ENCODE results near the gene PLAC8.

PLAC8 gene

GRCh38 chr4:83114576-83114975, at the start of gene PLAC8:
Gene PLAC8 (minus strand): TSS chr4:83114729. CDS start chr4:83107921, 6,808 bp downstream.
- CTCF ChIA-PET, result interaction anchor here (1.5 kb wide), 1 partner anchor 79 kb away, joined by 3 read pairs; the partner anchor contains the start of gene COPS4
- TF ChIP-seq CTCF (conservative IDR thresholded peaks at IDR 0.05; ENCODE audit: low read depth), result no peak
- no peak within 1 kb of the TSS for H3K27ac ChIP-seq
- POLR2A ChIA-PET (ENCODE audit: low non-redundant PET), result interaction anchor here (0.6 kb wide), 1 partner anchor 74 kb away, joined by 3 read pairs; no protein-coding TSS in a partner anchor
- DNase-seq (ENCODE audit: low spot score), result peak; percentile 19

GRCh38 chr4:83153417-83153816, 38.9 kb upstream of the PLAC8 start:
- ChIA-PET POLR2A (ENCODE audit: low non-redundant PET) (no interaction called here), CTCF (interaction anchor here (0.6 kb wide), 1 partner anchor 532 kb away, joined by 4 read pairs; no protein-coding TSS in a partner anchor)
- TF ChIP-seq CTCF (conservative IDR thresholded peaks at IDR 0.05; ENCODE audit: low read depth), result no peak
- no peak for DNase-seq (ENCODE audit: low spot score)
- no peak overlapping the region for H3K27ac ChIP-seq

- POLR2A ChIA-PET (ENCODE audit: low non-redundant PET), result no interaction called here
- CTCF ChIA-PET, result interaction anchor here (0.6 to 1.2 kb wide), 2 partner anchors 79 to 531 kb away, joined by 4 to 7 read pairs; no protein-coding TSS in a partner anchor
- no peak overlapping the region for H3K27ac ChIP-seq
- TF ChIP-seq CTCF (conservative IDR thresholded peaks at IDR 0.05; ENCODE audit: low read depth), result no peak
- no peak for DNase-seq (ENCODE audit: low spot score)
Observed at GRCh38 chr4:83152746-83153145, 38.2 kb upstream of the PLAC8 start.

- H3K27ac ChIP-seq, result no peak overlapping the region
- no peak for DNase-seq (ENCODE audit: low spot score)
- no peak for TF ChIP-seq CTCF (conservative IDR thresholded peaks at IDR 0.05; ENCODE audit: low read depth)
- ChIA-PET POLR2A (ENCODE audit: low non-redundant PET) (no interaction called here), CTCF (no interaction called here)
Observed at GRCh38 chr4:83151651-83152050, 37.1 kb upstream of the PLAC8 start.

GRCh38 chr4:83150653-83151330, 36.3 kb upstream of the PLAC8 start:
- ChIA-PET POLR2A (ENCODE audit: low non-redundant PET) (no interaction called here), CTCF (no interaction called here)
- no peak for TF ChIP-seq CTCF (conservative IDR thresholded peaks at IDR 0.05; ENCODE audit: low read depth)
- DNase-seq (ENCODE audit: low spot score), result peak; percentile 9
- no peak overlapping the region for H3K27ac ChIP-seq

- no peak for DNase-seq (ENCODE audit: low spot score)
- no peak overlapping the region for H3K27ac ChIP-seq
- POLR2A ChIA-PET (ENCODE audit: low non-redundant PET), result no interaction called here
- CTCF ChIA-PET, result no interaction called here
- TF ChIP-seq CTCF (conservative IDR thresholded peaks at IDR 0.05; ENCODE audit: low read depth), result no peak
Observed at GRCh38 chr4:83149865-83150652, 35.5 kb upstream of the PLAC8 start.
